ENCODE measurements around the gene FBRSL1.
"Not testable (repeated sequence)": the region's sequence is repeated elsewhere in the genome, so short reads cannot be mapped to it uniquely, and the experiment has no call there.

FBRSL1 gene

GRCh38 chr12:132453361-132454192, 36.4 kb upstream of the FBRSL1 start:
- no peak for DNase-seq (ENCODE audit: low read depth)

DNA sequence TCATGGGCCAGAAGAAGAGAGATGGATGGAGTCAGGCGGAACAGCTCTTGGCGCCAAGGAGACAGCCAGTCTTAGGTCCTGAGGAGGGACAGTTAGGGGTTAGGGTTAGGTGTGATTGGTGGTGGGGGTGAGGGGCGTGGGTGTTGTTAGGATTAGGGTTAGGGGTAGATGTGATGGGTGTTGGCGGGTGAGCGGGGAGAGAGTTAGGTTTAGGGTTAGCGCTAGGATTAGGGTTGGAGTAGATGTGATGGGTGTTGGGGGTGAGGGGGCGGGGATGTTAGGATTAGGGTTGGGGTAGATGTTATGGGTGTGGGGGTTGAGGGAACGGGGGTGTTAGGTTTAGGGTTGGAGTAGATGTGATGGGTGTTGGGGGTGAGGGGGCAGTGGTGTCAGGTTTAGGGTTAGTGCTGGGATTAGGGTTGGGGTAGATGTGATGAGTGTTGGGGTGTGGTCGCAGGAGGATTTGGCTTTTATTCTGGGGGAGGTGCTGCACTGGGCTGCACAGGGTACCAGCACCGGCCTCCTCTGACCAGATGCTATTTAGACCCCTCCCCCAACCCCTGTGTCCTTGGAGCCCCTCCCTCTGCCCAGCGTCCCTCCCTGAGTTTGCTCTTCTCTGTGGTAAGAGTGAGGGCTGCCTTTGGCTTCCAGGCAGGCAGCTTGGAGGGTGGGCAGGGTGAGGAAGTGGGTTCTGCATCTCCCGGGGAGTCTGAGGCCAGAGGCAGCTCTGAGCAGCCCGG, 35.6 kb upstream of the FBRSL1 start:
- no peak for DNase-seq (ENCODE audit: low read depth)

- DNase-seq (ENCODE audit: low read depth), result no peak
These were observed 35.0 kb upstream of the FBRSL1 start for GRCh38 chr12:132454933-132455418.

DNA sequence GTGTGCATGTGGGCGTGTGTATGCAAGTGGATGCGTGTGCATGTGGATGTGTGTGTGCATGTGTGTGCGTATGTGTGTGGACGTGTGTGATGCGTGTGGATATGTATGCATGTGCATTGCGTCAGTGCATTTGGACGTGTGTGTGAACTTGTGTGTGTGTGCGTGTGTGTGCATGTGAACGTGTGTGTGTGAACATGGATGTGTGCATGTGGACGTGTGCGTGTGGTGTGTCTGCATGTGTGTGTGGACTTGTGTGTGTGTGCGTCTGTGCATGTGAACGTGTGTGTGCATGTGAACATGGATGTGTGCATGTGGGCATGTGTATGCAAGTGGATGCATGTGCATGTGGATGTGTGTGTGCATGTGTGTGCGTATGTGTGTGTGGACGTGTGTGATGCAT, 34.4 kb upstream of the FBRSL1 start:
- no peak for DNase-seq (ENCODE audit: low read depth)

- no peak for DNase-seq (ENCODE audit: low read depth)
These were observed 33.6 kb upstream of the FBRSL1 start for GRCh38 chr12:132456186-132456943.

GRCh38 chr12:132456944-132457495, 32.9 kb upstream of the FBRSL1 start:
- DNase-seq (ENCODE audit: low read depth), result no peak

DNA sequence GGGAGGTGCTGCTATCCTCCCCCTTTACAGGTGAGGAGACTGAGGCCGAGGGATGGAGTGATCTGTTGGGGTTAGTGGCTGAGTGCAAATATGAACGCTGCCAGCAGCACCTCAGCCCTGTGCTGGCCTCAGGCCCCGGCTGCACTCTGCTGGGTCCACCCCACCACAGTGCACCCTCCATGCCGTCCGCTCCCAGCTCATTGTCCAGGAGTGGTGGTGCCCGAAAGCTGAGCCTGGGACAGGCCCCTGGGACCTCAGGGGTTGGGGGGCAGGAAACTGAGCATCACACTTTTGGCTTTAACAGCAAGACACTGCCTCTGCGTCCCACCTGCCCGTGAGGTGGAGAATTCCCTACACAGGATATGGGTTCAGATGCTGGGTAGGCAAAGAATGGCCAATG, 31.5 kb upstream of the FBRSL1 start:
- DNase-seq (ENCODE audit: low read depth), result no peak

DNA sequence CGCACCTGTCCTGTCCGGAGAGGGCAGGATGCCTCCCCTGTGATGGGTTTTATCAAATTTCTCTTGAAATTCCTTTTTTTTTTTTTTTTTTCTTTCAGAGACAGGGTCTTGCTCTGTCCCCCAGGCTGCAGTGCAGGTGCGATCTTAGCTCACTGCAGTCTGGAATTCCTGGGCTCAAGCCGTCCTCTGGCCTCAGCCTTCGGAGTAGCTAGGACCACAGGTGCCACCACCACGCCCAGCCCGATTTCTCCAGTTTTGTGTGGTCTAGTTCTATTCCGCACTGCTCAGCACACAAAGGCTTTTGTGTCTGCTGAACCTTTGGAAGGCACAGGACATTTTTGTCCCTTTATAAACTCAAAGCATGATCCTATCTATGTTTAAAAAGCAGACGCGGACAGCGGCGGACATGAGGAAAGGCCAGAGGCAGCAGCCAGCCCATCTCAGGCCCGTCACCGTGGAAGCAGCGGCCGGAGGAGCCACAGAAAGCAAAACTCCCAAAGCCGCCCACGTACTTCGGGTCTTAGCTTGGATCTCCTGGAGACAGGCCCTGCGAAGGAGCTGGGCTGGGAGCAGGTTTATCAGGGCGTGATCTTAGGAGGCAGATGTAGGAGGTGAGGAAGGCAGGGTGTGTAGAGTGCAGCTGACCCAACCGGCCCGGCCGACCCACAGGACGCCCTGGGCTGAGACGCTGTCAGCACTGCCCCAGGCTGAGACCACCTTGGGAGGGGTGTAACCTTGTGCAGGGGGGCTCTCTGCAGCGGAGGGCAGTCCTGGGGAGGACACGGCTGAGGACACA, 30.9 kb upstream of the FBRSL1 start:
- DNase-seq (ENCODE audit: low read depth), result no peak

DNA sequence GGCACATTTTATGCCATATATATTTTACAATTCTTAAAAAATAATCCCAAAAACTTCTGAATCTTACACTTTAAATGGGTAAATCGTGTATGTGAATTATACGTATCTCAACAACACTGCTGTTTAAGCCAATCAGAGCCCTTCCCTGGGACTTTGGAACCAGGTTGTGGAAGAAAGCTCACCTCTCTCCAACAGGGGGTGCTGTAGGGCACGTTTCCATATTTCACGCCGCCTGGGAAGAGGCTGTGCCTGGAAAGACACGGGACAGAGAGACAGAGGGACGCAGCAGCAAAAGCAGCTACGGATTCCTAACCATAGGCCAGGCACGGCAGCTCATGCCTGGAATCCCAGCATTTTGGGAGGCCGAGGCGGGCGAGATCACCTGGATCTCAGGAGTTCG, 29.4 kb upstream of the FBRSL1 start:
- no peak for DNase-seq (ENCODE audit: low read depth)

DNA sequence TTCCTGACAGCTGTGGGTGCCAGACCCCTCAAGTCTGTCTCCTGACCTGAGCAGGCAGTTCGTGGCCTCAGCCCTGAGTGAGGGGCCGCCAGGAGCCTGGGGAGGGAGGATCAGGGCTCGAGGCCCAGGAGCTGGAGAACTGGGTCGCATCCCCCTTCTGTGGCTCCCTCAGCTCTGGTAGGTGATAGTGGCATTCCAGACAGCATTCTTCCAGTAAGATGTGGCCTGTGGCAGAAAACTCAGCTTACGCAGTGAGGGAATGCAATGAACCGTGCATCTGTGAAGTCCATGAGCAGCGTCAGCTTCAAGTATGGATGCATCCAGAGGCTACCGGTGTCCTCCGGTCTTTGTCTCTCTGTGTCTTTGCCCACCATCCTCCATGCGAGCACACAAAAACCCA, 28.4 kb upstream of the FBRSL1 start:
- no peak for DNase-seq (ENCODE audit: low read depth)

DNA sequence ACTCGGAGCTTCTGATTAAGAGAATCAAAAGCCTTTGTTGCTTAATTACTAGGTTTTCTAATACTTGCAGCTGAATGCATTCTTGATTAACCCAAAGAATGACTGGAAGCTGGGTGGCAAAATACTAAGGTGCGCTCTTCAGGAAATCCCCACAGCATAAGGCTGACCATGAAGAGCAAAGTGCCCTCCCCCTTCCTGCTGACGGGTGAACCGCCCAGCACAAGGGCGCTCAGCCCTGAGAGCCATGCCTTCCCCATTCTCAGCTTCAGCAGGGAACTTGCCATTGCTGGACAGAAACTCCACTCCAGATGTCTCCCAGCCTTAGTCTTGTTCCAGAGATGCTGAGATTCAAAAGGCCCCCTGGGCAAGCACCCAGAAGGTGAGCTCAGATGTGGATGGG, 27.2 kb upstream of the FBRSL1 start:
- DNase-seq (ENCODE audit: low read depth), result no peak

DNA sequence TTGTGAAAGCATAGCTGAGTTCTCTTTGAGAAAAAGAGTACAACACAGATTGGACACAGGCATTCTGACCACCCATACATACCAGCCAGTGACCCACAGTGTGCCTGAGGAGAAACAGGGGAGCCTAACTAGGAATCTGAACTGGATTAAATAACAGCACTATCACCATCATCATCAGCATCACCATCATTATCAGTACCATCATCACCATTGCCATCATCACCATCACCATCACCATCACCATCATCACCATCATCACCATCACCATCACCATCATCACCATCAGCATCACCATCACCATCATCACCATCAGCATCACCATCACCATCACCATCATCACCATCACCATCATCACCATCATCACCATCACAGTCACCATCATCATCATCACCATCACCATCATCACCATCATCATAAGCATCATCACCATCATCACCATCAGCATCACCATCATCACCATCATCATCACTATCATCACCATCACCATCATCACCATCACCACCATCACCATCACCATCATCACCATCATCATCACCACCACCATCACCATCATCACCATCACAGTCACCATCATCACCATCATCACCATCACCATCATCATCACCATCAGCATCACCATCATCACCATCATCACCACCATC, 26.5 kb upstream of the FBRSL1 start:
- not testable (repeated sequence) for DNase-seq (ENCODE audit: low read depth)

DNA sequence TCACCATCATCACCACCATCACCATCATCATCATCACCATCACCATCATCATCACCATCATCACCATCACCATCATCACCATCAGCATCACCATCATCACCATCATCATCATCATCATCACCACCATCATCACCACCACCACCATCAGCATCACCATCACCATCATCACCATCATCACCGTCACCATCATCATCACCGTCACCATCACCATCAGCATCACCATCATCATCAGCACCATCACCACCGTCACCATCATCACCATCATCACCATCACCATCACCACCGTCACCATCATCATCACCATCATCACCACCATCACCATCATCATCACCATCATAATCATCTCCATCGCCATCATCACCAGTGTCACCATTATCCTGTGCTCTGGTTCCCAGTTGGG, 25.6 kb upstream of the FBRSL1 start:
- not testable (repeated sequence) for DNase-seq (ENCODE audit: low read depth)

DNA sequence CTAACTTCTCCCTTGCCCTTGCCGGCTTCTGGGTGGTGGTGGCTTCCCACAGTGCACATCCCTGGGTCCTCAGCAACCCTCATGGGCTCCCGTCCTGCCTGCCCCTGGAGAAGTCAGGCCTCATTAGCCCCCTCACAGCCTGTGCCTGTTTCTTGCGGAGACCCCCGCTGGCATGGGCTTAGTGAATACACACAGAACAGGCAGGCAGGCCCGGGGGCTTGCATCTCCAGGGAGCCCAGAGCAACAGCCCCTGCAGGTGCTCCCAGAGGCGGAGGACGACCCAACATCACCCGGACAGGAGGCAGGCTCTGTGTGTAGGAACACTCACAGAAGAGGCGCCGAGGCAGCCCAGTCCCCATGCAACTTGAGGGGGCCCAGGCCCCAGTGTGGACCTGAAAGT, 25.1 kb upstream of the FBRSL1 start:
- DNase-seq (ENCODE audit: low read depth), result no peak

DNA sequence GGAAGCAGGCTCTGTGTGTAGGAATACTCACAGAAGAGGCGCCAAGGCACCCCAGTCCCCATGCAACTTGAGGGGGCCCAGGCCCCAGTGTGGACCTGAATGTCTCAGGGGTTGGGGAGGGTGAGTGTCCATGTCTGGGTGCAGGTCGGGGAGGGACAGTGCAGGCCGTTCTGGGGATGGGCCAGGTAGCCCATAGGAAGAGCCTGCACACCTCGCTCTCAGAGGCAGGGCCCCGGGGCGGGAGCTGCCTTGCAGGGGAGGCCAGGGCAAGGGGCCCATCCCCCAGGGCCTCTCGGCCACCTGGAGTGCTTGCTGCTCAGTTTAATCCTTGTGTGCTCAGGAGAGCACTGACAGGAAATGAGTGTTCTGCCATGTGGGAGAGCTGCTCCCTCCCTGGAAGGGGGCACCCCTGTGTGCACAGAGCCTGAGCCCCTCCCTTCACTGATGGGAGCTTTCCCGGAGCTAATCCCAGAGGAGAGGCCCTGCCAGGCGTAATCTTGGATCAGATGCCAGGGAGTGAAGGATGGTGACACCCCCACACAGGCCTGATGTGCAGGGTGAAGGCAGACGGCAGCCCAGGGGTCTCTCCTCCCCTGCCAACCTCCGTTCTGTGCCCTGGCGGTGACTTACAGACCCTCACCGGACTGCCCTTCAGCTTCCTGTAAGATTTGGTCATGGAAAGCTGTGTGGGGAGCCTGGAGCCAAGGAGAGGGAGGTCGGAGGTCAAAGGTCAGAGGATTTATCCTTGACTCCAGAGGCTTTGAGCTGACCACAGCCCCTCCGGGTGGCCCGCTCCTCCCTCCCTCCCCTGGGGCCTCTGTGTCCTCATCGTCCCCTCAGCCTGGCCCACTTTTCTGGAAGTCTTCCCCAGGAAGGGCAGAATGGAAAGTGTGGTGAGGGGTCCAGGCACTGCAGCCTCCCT, 24.4 kb upstream of the FBRSL1 start:
- DNase-seq (ENCODE audit: low read depth), result no peak

DNA sequence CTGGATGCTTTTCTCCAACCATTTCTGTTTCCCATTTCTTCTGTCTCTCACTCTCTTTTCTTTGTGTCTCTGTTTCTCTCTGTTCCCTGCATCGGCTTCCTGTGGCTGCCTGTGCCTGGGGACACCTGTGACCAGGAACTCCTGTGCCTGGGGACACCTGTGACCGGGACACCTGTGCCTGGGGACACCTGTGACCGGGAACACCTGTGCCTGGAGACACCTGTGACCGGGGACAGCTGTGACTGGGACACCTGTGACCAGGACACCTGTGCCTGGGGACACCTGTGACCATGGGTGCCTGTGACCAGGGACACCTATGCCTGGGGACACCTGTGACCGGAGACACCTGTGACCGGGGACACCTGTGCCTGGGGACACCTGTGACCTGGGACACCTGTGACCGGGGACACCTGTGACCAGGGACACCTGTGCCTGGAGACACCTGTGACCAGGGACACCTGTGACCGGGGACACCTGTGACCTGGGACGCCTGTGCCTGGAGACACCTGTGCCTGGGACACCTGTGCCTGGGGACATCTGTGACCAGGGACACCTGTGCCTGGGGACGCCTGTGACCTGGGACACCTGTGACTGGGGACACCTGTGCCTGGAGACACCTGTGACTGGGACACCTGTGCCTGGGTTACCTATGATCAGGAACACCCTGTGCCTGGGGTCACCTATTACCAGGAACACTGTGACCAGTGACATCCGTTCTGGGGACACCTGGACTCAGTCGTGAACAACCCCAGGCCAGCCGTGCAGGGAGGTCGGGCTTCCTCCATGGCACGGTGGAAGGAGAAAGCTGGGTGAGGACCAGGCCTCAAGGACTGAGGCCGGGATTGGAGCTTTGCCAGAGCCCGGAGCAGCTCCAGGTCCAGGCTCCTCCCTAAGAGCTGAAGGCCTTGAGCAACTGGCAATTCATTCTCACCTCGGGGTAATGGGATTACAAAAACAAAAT, 23.4 kb upstream of the FBRSL1 start:
- DNase-seq (ENCODE audit: low read depth), result no peak

DNA sequence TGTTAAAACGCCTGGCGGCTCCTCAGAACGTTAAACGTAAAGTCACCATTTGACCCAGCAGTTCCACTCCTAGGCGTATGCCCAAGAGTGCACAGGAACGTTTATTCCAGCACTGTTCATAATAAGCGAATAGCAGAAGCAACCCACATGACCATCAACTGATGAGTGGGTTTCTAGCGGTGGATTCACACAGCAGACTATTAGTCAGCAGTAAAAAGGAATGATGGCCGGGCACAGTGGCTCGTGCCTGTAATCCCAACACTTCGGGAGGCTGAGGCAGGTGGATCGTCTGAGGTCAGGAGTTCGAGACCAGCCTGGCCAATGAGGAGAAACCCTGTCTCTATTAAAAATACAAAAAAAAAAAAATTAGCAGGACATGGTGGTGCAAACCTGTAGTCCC, 22.4 kb upstream of the FBRSL1 start:
- no peak for DNase-seq (ENCODE audit: low read depth)

DNA sequence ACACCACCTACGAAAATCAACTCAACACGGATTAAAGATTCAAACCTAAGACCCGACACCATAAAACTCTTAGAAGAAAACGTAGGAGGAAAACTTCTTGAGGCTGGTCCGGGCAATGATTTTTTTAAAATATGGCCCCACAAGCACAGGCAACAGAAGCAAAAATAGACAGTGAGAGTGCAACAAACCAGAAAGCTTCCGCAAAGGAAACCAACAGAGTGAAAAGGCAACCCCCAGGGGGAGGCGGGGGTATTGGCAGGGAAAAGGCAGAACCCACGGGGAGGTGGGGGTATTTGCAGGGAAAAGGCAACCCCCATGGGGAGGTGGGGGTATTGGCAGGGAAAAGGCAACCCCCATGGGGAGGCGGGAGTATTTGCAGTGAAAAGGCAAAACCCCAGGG, 20.5 kb upstream of the FBRSL1 start:
- no peak for DNase-seq (ENCODE audit: low read depth)

DNA sequence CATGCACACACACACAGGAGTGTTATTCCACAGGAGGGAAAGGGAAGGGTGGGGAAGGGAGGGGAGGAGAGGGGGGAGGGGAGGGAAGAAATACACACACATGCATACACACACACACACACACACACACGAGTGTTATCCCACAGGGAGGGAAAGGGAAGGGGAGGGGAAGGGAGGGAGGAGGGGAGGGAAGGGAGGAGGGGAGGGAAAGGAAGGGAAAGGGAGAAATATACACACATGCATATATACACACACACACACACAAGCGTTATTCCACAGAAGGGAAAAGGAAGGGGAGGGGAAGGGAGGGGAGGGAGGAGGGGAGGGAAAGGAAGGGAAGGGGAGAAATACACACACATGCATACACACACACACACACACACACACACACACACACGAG, 19.6 kb upstream of the FBRSL1 start:
- no peak for DNase-seq (ENCODE audit: low read depth)

Data from stimulated activated CD8-positive, alpha-beta memory T cell treated with anti-CD3 and anti-CD28 coated beads, Interleukin-12 subunit alpha, Interleukin-12 subunit beta, amount 100 ng/mL, for 4 hours (primary cell).